Measurements from ENCODE around the gene DNAJB2.

The DNAJB2 gene

DNA sequence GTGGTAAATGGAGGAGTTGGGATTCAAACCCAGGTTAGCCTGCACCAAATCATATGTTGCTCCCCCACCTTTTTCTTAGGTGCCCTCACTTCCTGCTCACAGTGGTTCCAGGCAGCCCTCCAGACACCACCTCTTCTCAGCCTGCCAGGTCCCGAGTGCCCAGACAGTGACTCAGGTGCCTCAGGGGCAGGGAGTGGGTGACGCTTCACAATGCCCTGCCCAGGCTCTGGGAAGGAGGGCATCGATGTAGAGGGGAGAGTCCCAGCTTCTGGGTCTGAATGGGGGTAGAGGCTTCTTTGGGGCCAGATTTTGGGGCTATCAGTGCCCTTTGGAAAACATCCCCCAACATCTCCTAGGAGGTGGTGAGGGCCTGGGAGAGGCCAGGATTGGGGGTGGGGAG is 5.2 kb upstream of the DNAJB2 start:
- no CpG with 5 or more reads among the region's 3 CpGs for WGBS (ENCODE audit: insufficient coverage, insufficient read length)
- Histone ChIP-seq H3K27ac (ENCODE audit: low read length) (no peak overlapping the region), H3K27me3 (ENCODE audit: control insufficient read depth, insufficient read depth, low read length) (no peaks in the 10 kb centered on the region), H3K4me1 (ENCODE audit: control insufficient read depth, insufficient read depth, low read length) (peaks cover 9% of the 10 kb centered on the region; the same call in 1 of the 2 replicates), H3K36me3 (ENCODE audit: control insufficient read depth, insufficient read depth, low read length) (no peaks in the 10 kb centered on the region), H3K4me3 (ENCODE audit: low read length) (no peak overlapping the region), H3K9me3 (ENCODE audit: control insufficient read depth, insufficient read depth, low read length) (no peaks in the 10 kb centered on the region)
- DNase-seq (ENCODE audit: low read depth, low spot score) = no peak

DNA sequence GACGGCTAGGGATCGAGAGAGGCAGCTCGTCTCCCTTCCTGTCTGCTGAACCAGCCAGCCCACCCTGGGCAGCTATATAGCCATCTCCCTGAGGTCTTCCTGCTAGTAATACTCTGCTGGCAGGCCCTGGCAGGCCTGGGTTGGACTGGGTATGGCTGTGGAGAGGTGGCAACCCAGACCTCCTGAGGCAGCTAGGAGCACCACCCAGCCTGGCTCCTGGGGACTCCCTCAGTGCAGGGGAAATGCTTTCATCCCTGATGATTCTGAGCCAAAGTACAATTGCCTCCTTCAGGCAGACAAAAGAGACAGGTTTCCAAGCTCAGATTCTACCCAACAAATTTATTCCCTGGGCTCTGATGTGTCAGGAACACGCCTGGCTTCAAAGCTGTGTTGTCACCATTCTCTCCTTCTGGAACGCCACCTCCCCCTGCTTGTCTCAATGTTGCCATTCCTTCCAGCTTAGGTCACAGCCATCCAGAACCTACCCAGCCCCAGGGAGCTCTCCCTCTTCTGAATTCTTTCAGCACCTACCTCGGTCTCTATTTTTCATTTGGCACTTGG is 4.7 kb upstream of the DNAJB2 start:
- no peaks in the 10 kb centered on the region for H3K36me3 ChIP-seq (ENCODE audit: control insufficient read depth, insufficient read depth, low read length)
- H3K27ac ChIP-seq (ENCODE audit: low read length) = no peak overlapping the region
- no peak overlapping the region for H3K4me3 ChIP-seq (ENCODE audit: low read length)
- no peaks in the 10 kb centered on the region for H3K27me3 ChIP-seq (ENCODE audit: control insufficient read depth, insufficient read depth, low read length)
- DNase-seq (ENCODE audit: low read depth, low spot score) = no peak
- H3K9me3 ChIP-seq (ENCODE audit: control insufficient read depth, insufficient read depth, low read length) = no peaks in the 10 kb centered on the region
- H3K4me1 ChIP-seq (ENCODE audit: control insufficient read depth, insufficient read depth, low read length) = peaks cover 9% of the 10 kb centered on the region; the same call in 1 of the 2 replicates
- no CpG with 5 or more reads among the region's 6 CpGs for WGBS (ENCODE audit: insufficient coverage, insufficient read length)

DNA sequence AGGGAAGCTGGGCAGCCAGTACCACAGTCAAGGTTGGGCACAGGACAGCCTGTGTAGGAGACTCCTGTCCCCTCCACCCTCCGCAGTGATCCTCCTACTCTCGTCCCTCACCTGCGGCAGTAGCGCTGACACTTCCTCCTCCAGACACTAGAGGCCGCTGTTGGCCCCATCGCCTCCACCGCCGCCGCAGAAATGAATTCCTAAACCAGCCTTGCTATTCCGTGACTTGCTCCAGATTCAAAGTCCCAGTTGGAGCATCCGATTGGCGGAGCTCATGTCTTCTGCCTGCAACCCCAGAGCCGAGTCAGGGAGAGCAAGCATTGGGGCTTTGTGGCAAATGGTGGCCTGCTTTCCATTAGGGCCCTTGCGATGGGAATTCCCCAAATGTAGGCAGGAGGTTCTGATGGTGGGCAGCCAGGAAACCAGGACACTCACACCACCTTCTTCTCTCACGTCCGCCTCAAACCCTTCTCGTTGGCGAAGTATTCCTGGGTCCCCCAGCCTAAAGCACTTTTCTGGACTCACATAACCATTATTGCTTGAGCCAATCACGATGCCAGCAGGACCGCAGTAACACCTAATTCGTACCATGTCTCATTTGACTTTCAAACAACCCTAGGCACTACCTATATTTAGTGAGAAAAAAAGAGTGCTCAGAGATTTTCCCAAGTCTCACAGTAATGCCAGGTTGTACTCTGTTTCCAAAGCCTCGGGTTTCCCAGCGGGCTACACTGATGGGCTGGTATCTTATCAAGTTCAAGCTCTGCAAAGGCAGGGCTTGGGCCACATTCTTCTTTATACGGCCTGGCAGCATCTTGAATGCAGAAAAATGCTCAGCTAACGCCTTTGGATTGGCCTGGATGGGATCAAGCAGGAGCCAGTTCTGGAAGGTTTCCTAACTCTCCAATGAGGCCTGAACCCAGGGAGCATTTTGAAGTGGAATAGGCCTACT is 1.2 kb upstream of the DNAJB2 start:
- H3K4me3 ChIP-seq (ENCODE audit: low read length) = no peak overlapping the region
- no CpG with 5 or more reads among the region's 25 CpGs for whole genome bisulfite sequencing (ENCODE audit: insufficient coverage, insufficient read length)

GRCh38 chr2:219278655-219279150 is 463 bp upstream of the DNAJB2 start:
- no peaks in the 10 kb centered on the region for H3K36me3 ChIP-seq (ENCODE audit: control insufficient read depth, insufficient read depth, low read length)
- no peak overlapping the region for H3K27ac ChIP-seq (ENCODE audit: low read length)
- no peaks in the 10 kb centered on the region for H3K9me3 ChIP-seq (ENCODE audit: control insufficient read depth, insufficient read depth, low read length)
- peaks cover 9% of the 10 kb centered on the region; the same call in 1 of the 2 replicates for H3K4me1 ChIP-seq (ENCODE audit: control insufficient read depth, insufficient read depth, low read length)
- peak overlapping the region; percentile 38; the same call in 1 of the 2 replicates for H3K4me3 ChIP-seq (ENCODE audit: low read length)
- no peak for DNase-seq (ENCODE audit: low read depth, low spot score)
- no peaks in the 10 kb centered on the region for H3K27me3 ChIP-seq (ENCODE audit: control insufficient read depth, insufficient read depth, low read length)
- WGBS (ENCODE audit: insufficient coverage, insufficient read length) = no CpG with 5 or more reads among the region's 9 CpGs

More for the DNA sequence above, 1.2 kb upstream of the DNAJB2 start:
- H3K27ac ChIP-seq (ENCODE audit: low read length) = no peak overlapping the region
- no peaks in the 10 kb centered on the region for H3K27me3 ChIP-seq (ENCODE audit: control insufficient read depth, insufficient read depth, low read length)
- DNase-seq (ENCODE audit: low read depth, low spot score) = peak; percentile 70
- no peaks in the 10 kb centered on the region for H3K9me3 ChIP-seq (ENCODE audit: control insufficient read depth, insufficient read depth, low read length)
- no peaks in the 10 kb centered on the region for H3K36me3 ChIP-seq (ENCODE audit: control insufficient read depth, insufficient read depth, low read length)
- H3K4me1 ChIP-seq (ENCODE audit: control insufficient read depth, insufficient read depth, low read length) = peaks cover 9% of the 10 kb centered on the region; the same call in 1 of the 2 replicates

DNA sequence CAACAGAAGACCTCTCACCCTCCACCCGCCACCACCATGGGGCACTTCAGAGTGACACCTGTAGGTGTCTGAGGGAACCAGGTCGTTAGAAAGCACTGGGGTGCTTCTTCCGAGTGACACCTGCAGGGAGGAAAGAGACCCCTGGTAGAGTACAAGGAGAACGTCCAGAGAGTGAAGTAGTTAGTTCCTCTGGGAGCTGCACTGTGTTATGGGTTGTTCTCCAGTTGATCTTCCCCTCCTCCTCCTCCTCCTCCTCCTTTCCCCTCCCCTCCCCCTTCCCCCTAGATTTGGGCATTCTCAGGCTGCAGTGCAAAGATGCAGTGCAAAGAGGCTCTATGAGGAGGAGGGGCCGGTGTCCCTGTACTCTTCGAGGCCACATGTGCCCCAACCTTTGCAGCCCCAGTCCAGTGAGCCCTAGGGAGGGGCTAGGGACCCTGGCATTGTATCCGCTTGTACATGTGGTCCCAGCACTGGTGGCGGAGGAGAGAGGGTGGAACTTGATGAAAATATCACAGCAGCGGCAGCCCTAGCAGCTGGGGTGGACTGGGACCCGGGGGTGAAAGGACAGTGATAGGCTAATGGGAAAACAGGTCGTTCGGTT is 850 bp downstream of the DNAJB2 start:
- no CpG with 5 or more reads among the region's 12 CpGs for WGBS (ENCODE audit: insufficient coverage, insufficient read length)
- peak overlapping the region; percentile 30; the same call in 1 of the 2 replicates for H3K4me3 ChIP-seq (ENCODE audit: low read length)
- no peak overlapping the region for H3K27ac ChIP-seq (ENCODE audit: low read length)
- peaks cover 7% of the 10 kb centered on the region; the same call in 1 of the 2 replicates for H3K4me1 ChIP-seq (ENCODE audit: control insufficient read depth, insufficient read depth, low read length)
- H3K9me3 ChIP-seq (ENCODE audit: control insufficient read depth, insufficient read depth, low read length) = no peaks in the 10 kb centered on the region
- peaks cover 4% of the 10 kb centered on the region; the same call in 1 of the 2 replicates for H3K36me3 ChIP-seq (ENCODE audit: control insufficient read depth, insufficient read depth, low read length)
- no peak for DNase-seq (ENCODE audit: low read depth, low spot score)
- no peaks in the 10 kb centered on the region for H3K27me3 ChIP-seq (ENCODE audit: control insufficient read depth, insufficient read depth, low read length)

DNA sequence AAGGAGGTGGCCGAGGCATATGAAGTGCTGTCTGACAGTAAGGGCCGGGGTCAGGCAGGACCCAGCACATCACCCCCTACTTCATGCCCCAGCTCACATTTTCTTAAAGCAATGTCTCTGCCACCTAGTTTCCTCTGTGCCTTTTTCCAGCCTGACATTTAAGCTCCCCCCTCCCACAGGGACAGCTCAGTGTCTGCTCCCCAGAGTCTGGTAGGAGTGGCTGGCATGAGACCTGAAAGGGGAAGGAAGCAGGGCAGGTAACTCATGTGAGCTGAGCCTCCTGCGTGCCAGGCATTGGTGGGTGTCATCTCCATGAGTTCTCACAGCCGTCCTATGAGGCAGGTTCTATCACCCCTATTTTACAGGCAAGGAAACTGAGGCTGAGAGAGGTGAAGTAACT is 1.5 kb downstream of the DNAJB2 start:
- Histone ChIP-seq H3K4me1 (ENCODE audit: control insufficient read depth, insufficient read depth, low read length) (peaks cover 8% of the 10 kb centered on the region), H3K9me3 (ENCODE audit: control insufficient read depth, insufficient read depth, low read length) (no peaks in the 10 kb centered on the region), H3K36me3 (ENCODE audit: control insufficient read depth, insufficient read depth, low read length) (peaks cover 4% of the 10 kb centered on the region; the same call in 1 of the 2 replicates), H3K27me3 (ENCODE audit: control insufficient read depth, insufficient read depth, low read length) (no peaks in the 10 kb centered on the region), H3K4me3 (ENCODE audit: low read length) (no peak overlapping the region), H3K27ac (ENCODE audit: low read length) (no peak overlapping the region)
- DNase-seq (ENCODE audit: low read depth, low spot score) = no peak
- no CpG with 5 or more reads among the region's 4 CpGs for WGBS (ENCODE audit: insufficient coverage, insufficient read length)

DNA sequence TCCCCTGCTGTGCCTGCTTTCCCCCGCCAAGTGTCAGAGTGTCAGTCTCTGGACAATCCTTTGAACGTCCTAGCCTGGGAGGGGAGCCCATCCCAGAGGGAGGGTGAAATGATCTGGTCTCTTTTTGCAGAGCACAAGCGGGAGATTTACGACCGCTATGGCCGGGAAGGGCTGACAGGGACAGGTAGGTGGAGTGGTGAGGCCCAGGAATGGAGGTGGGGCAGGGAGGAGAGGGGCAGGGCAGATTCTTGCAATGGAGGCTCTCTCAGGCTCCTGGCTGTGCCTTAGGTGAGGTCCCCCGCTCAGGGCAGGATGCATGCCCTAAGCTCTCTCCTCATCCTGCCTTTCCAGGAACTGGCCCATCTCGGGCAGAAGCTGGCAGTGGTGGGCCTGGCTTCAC is 2.4 kb downstream of the DNAJB2 start:
- H3K9me3 ChIP-seq (ENCODE audit: control insufficient read depth, insufficient read depth, low read length) = no peaks in the 10 kb centered on the region
- peaks cover 4% of the 10 kb centered on the region; the same call in 1 of the 2 replicates for H3K36me3 ChIP-seq (ENCODE audit: control insufficient read depth, insufficient read depth, low read length)
- H3K27ac ChIP-seq (ENCODE audit: low read length) = no peak overlapping the region
- no peaks in the 10 kb centered on the region for H3K27me3 ChIP-seq (ENCODE audit: control insufficient read depth, insufficient read depth, low read length)
- H3K4me3 ChIP-seq (ENCODE audit: low read length) = no peak overlapping the region
- H3K4me1 ChIP-seq (ENCODE audit: control insufficient read depth, insufficient read depth, low read length) = peaks cover 11% of the 10 kb centered on the region
- DNase-seq (ENCODE audit: low read depth, low spot score) = no peak
- WGBS (ENCODE audit: insufficient coverage, insufficient read length) = no CpG with 5 or more reads among the region's 8 CpGs

GRCh38 chr2:219282375-219282774 is 3.2 kb downstream of the DNAJB2 start:
- Histone ChIP-seq H3K4me3 (ENCODE audit: low read length) (no peak overlapping the region), H3K36me3 (ENCODE audit: control insufficient read depth, insufficient read depth, low read length) (peaks cover 4% of the 10 kb centered on the region; the same call in 1 of the 2 replicates), H3K4me1 (ENCODE audit: control insufficient read depth, insufficient read depth, low read length) (peaks cover 14% of the 10 kb centered on the region), H3K27ac (ENCODE audit: low read length) (no peak overlapping the region), H3K9me3 (ENCODE audit: control insufficient read depth, insufficient read depth, low read length) (no peaks in the 10 kb centered on the region), H3K27me3 (ENCODE audit: control insufficient read depth, insufficient read depth, low read length) (no peaks in the 10 kb centered on the region)
- no CpG with 5 or more reads among the region's 5 CpGs for whole genome bisulfite sequencing (ENCODE audit: insufficient coverage, insufficient read length)
- no peak for DNase-seq (ENCODE audit: low read depth, low spot score)

DNA sequence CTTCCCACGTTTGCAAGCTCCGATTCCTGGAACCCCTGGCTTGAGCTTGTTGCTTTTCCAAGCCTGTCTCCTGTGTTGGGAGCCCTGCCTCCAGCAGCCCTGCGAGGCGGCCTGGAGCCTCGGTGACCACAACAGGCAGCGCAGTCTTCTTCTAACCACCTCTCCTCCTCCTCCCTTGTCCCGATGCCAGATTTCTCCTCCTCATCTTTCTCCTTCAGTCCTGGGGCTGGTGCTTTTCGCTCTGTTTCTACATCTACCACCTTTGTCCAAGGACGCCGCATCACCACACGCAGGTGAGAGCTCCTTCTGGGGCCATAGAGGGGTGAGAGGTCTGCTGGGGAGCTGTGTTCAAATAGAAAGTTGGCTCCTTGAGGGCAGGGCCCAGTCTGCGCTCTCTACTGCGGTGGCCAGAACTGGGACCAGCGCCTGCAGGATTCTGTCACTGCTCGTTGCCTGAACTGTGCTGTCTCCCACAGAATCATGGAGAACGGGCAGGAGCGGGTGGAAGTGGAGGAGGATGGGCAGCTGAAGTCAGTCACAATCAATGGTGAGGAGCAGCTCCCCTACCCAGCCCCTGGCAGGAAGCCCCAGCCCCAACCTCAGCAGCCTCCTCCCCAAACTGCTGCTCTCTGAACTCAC is 3.9 kb downstream of the DNAJB2 start:
- DNase-seq (ENCODE audit: low read depth, low spot score) = no peak
- H3K27ac ChIP-seq (ENCODE audit: low read length) = no peak overlapping the region
- H3K36me3 ChIP-seq (ENCODE audit: control insufficient read depth, insufficient read depth, low read length) = peaks cover 4% of the 10 kb centered on the region; the same call in 1 of the 2 replicates
- WGBS (ENCODE audit: insufficient coverage, insufficient read length) = no CpG with 5 or more reads among the region's 17 CpGs
- H3K9me3 ChIP-seq (ENCODE audit: control insufficient read depth, insufficient read depth, low read length) = no peaks in the 10 kb centered on the region
- no peak overlapping the region for H3K4me3 ChIP-seq (ENCODE audit: low read length)
- peaks cover 11% of the 10 kb centered on the region for H3K4me1 ChIP-seq (ENCODE audit: control insufficient read depth, insufficient read depth, low read length)
- no peaks in the 10 kb centered on the region for H3K27me3 ChIP-seq (ENCODE audit: control insufficient read depth, insufficient read depth, low read length)

Data from iPS DF 6.9 (cell line).